Uterus (tissue), 2 donors: ENCODE data around the gene TMEM247.

Experiments
- POLR2A ChIP-seq, 2 donors: fragments of 450-650 bp; IDR thresholded peaks; one replicate each; pipeline ENCODE4 v1.6.1; 2016; ENCODE audit warnings: antibody characterized with exemption in 2 of 2, mild to moderate bottlenecking in 1 of 2, moderate library complexity in 1 of 2
- TF ChIP-seq, protein P1 (sequence below), 4 experiments: fragments of 200-600 bp in 2 of 4; fragments of 450-650 bp in 2 of 4; sonication (generic) in 2 of 4; IDR thresholded peaks; one replicate each; pipeline ENCODE4 v1.5.1; 2016 to 2019; ENCODE audit warnings: antibody characterized with exemption in 4 of 4, mild to moderate bottlenecking in 2 of 4, moderate library complexity in 1 of 4

DNA sequence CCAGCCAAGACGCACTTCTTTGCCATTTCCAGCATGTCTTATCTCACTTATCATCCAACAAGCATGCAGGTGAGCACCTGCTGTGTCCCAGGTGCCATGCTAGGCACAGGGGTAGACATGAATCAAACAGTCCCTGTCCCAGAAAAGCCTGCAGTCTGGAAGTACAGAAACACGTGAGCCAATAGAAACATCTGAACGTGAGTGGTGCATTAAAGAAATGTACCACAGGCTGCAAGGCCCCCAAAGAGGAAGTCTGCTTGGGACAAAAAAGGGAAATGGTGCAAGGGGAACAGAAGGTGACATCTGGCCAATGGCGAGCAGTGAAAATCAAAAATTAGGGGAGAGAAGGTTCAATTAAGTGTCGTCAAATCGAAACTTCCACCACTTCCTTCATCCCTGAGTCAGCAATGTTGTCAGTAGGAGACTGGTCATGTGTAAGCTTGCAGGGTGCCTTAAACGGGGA, 17.6 kb upstream of the TMEM247 start:
- TF ChIP-seq, protein P1, sequence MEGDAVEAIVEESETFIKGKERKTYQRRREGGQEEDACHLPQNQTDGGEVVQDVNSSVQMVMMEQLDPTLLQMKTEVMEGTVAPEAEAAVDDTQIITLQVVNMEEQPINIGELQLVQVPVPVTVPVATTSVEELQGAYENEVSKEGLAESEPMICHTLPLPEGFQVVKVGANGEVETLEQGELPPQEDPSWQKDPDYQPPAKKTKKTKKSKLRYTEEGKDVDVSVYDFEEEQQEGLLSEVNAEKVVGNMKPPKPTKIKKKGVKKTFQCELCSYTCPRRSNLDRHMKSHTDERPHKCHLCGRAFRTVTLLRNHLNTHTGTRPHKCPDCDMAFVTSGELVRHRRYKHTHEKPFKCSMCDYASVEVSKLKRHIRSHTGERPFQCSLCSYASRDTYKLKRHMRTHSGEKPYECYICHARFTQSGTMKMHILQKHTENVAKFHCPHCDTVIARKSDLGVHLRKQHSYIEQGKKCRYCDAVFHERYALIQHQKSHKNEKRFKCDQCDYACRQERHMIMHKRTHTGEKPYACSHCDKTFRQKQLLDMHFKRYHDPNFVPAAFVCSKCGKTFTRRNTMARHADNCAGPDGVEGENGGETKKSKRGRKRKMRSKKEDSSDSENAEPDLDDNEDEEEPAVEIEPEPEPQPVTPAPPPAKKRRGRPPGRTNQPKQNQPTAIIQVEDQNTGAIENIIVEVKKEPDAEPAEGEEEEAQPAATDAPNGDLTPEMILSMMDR (IDR thresholded peaks at IDR 0.05): no peak
- TF ChIP-seq POLR2A (IDR thresholded peaks at IDR 0.05): no peak
